ENCODE data around the gene USP47.

The USP47 gene

DNA sequence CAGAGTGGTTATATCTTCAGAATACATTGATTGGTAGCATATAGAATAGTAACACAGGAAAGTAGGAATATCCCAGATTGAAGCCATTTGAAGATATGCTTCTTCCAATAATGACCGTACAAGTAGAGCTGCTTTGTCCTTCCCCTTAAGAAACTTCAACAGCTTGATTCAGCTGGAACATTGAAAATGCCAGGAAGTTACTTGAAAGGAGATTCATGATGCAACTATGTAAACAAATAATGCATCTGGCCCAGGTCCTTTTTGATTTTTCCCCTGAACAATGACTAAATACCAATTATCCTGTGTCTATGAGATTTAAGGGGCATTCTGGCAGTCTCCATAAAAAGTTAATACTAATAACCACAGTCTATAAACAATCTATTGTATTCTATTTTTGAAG, 163.7 kb downstream of the USP47 start:
- no peak for DNase-seq

DNA sequence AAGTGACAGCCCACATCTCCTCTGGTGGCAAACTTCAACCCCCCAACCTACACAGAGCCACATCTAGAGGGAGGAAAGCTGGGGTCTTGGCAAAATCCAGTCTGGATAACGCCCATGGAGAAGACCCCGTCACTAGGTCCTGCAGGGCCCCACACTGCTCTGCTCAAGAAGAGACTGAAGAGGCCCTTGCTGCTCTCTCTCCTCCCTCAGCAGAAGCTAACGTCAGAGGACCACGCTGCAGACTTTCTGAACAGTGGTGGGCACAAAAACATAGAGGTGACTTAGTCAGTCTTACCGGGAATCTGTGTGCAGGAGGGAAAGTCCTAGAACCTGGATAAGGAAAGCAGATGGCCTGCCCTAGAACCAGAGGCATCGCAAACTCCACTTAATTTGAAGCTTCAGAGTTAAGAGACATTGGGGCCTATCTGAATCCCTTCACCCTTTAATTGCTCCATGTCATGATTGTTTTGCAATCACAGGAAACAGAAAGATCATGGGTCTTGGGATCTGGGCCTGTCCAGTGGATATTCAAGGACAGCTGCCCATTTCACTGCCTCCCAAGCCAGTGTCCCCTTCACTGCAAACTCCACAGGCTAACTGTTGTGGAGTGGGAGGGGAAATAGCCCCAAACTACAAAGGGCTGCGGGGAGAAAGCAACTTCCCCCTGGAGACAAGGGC, 164.9 kb downstream of the USP47 start:
- DNase-seq: no peak

DNA sequence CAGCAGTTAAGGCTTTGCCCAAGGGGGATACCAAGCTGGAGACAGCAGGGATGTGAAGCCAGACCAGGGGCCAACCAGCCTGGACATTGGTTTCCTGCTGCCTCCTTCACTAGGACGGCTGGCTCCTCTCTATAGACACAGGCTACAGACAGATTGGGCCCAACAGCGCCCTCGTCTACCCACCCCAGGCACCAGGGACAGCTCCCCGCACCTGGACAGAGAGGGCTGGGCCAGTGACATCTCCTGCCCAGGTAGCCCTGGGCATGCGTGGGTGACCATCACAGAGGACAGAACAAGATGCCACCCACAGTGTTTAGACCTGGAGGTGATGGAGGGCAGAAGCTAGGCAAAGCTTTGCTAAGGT, 165.4 kb downstream of the USP47 start:
- DNase-seq: no peak

DNA sequence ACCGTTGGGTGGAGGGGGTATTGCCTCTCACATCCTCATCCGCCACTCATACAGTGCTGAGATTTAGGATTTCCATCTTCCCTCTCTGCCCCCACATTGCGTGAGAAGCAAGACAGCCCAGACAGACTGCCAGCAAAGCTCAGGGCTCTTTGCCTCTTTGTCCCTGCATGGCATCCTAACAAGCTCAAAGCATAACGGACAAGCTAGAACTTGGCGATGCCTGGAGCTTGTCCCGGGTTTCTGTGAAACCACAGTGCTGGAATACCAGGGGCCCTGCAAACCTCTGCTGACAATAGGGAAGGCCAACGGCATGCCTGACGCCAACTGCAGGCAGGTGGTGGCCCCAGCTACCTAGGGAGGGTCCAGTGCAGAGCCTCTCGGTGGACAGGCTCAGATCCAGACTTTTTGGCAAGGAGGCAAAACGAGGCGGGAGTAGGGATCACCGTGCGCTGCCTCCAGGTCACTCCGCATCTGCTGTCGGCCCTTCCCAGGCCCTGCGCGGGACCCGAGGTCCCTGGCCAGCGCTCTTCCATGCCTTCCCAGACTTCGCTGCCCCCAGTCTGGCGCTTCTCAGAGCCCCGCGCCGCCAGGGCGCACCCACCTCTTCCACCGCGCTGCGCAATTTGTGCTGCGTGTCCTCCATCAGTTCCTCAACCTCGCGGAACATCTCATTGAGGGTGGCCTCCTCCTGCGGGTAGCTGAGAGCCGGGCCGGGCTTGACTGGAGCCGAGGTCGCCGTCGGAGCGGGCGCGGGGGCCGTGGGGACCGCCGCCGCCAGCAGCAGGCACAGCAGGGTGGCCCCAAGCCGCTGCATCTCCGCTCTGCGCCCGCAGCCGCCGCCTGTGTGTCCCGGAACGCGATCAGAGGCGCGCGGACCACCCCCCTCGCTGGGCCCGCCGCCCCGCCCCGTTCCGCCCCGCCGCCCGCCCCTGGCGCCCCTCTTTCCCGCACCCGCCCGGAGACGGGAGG, 166.3 kb downstream of the USP47 start, which contains the start of gene DKK3:
Gene DKK3, minus strand, starts transcription at position 858 of the 969 bp plus-strand sequence. Its CDS starts 44 bp downstream, at position 814.
- no peak for DNase-seq
